GM21723 (cell line): Measurements from ENCODE around the gene TUBB2B.
A peak's percentile ranks its signal among the peaks of the same experiment; 100 is the strongest.
"Not testable (repeated sequence)": the region's sequence is repeated elsewhere in the genome, so short reads cannot be mapped to it uniquely, and the experiment has no call there.

Experiments
- ATAC-seq: cut with Tn5 transposase; IDR thresholded peaks from one replicate; pipeline ENCODE4 v1.9.1; 2021; ENCODE audit warnings: mild to moderate bottlenecking, moderate library complexity; ENCODE audit not compliant: unreplicated experiment

Gene TUBB2B

GRCh38 chr6:3212261-3212660, 15.2 kb downstream of the TUBB2B start:
- no peak for ATAC-seq

- no peak for ATAC-seq
Measured at GRCh38 chr6:3211681-3212080, 15.8 kb downstream of the TUBB2B start.

GRCh38 chr6:3210024-3210610, 17.3 kb downstream of the TUBB2B start:
- no peak for ATAC-seq

GRCh38 chr6:3209114-3210023, 18.1 kb downstream of the TUBB2B start:
- peak; percentile 64 for ATAC-seq

GRCh38 chr6:3208775-3209113, 18.7 kb downstream of the TUBB2B start:
- ATAC-seq = no peak

- ATAC-seq = no peak
Measured at GRCh38 chr6:3208098-3208774, 19.2 kb downstream of the TUBB2B start.

- ATAC-seq = no peak
Measured at GRCh38 chr6:3206339-3207015, 21.0 kb downstream of the TUBB2B start.

GRCh38 chr6:3205913-3206312, 21.5 kb downstream of the TUBB2B start:
- ATAC-seq = no peak

GRCh38 chr6:3204921-3205320, 22.5 kb downstream of the TUBB2B start:
- ATAC-seq = no peak

- no peak for ATAC-seq
Measured at GRCh38 chr6:3202999-3203696, 24.3 kb downstream of the TUBB2B start.

GRCh38 chr6:3201388-3201787, 26.1 kb downstream of the TUBB2B start:
- ATAC-seq = no peak

- ATAC-seq = no peak
Measured at GRCh38 chr6:3200682-3201081, 26.8 kb downstream of the TUBB2B start.

GRCh38 chr6:3199382-3199781, 28.1 kb downstream of the TUBB2B start:
- ATAC-seq = no peak

- not testable (repeated sequence) for ATAC-seq
Measured at GRCh38 chr6:3197734-3198133, 29.7 kb downstream of the TUBB2B start.

GRCh38 chr6:3196770-3197169, 30.7 kb downstream of the TUBB2B start:
- no peak for ATAC-seq

- ATAC-seq = no peak
Measured at GRCh38 chr6:3195695-3196497, 31.6 kb downstream of the TUBB2B start.

- no peak for ATAC-seq
Measured at GRCh38 chr6:3195420-3195694, 32.1 kb downstream of the TUBB2B start.

- no peak for ATAC-seq
Measured at GRCh38 chr6:3194535-3195419, 32.7 kb downstream of the TUBB2B start.
